K562 (cell line): Measurements from ENCODE around the gene CAPRIN1. TPM values are rescaled to one million over a fixed set of nuclear protein-coding genes. Genes with fewer than 3 reads are reported as not detected.
A peak's percentile ranks its signal among the peaks of the same experiment; 100 is the strongest.

Experiments used
- MAFG ChIP-seq: fragments of 450-650 bp; conservative IDR thresholded peaks from 2 replicates; pipeline ENCODE4 v1.6.1; 2016; ENCODE audit warnings: missing genetic modification characterization, missing compliant biosample characterization
- NBN ChIP-seq: fragments of 450-650 bp; IDR thresholded peaks from 2 replicates; pipeline ENCODE4 v1.6.1; 2016; ENCODE audit warnings: low read depth, mild to moderate bottlenecking
- NR2C2 ChIP-seq, 2 experiments: fragments of 200-800 bp in 1 of 2; sonication (Bioruptor generic) in 1 of 2; sonication (generic) in 1 of 2; formaldehyde crosslinking in 1 of 2; IDR thresholded peaks; 2 replicates each; pipeline versions ENCODE4 v1.6.1 to v1.8.0; 2016 to 2022; ENCODE audit warnings: mild to moderate bottlenecking in 1 of 2, missing compliant biosample characterization in 1 of 2, missing genetic modification characterization in 1 of 2, missing genetic modification reagents in 1 of 2
- PHB ChIP-seq: fragments of 250-450 bp; sonication (Bioruptor Pico); IDR thresholded peaks from 2 replicates; pipeline ENCODE4 v1.5.0; 2021
- TCF3 ChIP-seq: sonication (generic); formaldehyde crosslinking; IDR thresholded peaks from 2 replicates; pipeline ENCODE4 v1.4.0; 2020; ENCODE audit warnings: mild to moderate bottlenecking, missing genetic modification reagents
- ZFPM2 ChIP-seq: fragments of 250-450 bp; sonication (Bioruptor Pico); IDR thresholded peaks from 2 replicates; pipeline ENCODE4 v1.5.1; 2022; ENCODE audit warnings: mild to moderate bottlenecking
- ZNF146 ChIP-seq: IDR thresholded peaks from one replicate; pipeline ENCODE4 v1.6.1; 2018; ENCODE audit warnings: missing compliant biosample characterization; ENCODE audit not compliant: unreplicated experiment
- ZNF436 ChIP-seq: fragments of 250-450, 450-650 bp; sonication (Bioruptor Pico); formaldehyde crosslinking; IDR thresholded peaks from 2 replicates; pipeline ENCODE4 v1.7.0; 2020; ENCODE audit warnings: mild to moderate bottlenecking
- polyA plus RNA-seq, 8 experiments: library from polyadenylated mRNA; depleted of rRNA in 4 of 8; stranded (reverse) in 5 of 8; unstranded in 3 of 8; fragments of >200 nt; fragmentation: Nextera tagmentation in 2 of 8; fragmentation: Illumina TruSeq in 1 of 8; extraction: Ambion mirVana in 2 of 8; extraction: Trizol in 1 of 8; gene quantifications; 2 replicates each; pipeline versions ENCODE4 v1.2.1 to v1.2.3, GENCODE V29; 2011 to 2014; ENCODE audit warnings: inconsistent platforms in 1 of 8, missing spikeins in 1 of 8
- total RNA-seq, 7 experiments: library from RNA; depleted of rRNA in 6 of 7; stranded (reverse); fragments of >200 nt in 6 of 7; fragmentation: Illumina TruSeq in 2 of 7; extraction: Trizol in 2 of 7; gene quantifications; 2 replicates each; pipeline versions ENCODE4 v1.2.1 to v1.2.3, GENCODE V29; 2011 to 2021; ENCODE audit warnings: low replicate concordance in 1 of 7
- TF ChIP-seq, protein P1 (sequence below): sonication (generic); formaldehyde crosslinking; IDR thresholded peaks from 2 replicates; pipeline ENCODE4 v1.8.0; 2022; ENCODE audit warnings: mild to moderate bottlenecking, missing genetic modification reagents
- TF ChIP-seq, protein P2 (sequence below): fragments of 250-450 bp; sonication (Bioruptor Pico); IDR thresholded peaks from 2 replicates; pipeline ENCODE4 v1.5.0; 2022; ENCODE audit warnings: mild to moderate bottlenecking
- TF ChIP-seq, protein P3 (sequence below): fragments of 200-800 bp; sonication (Bioruptor generic); IDR thresholded peaks from 2 replicates; pipeline ENCODE4 v1.6.1; 2016; ENCODE audit warnings: missing genetic modification characterization, missing compliant biosample characterization
- TF ChIP-seq, protein P4 (sequence below): fragments of 450-650 bp; IDR thresholded peaks from 2 replicates; pipeline ENCODE4 v1.6.1; 2016; ENCODE audit warnings: borderline replicate concordance

The CAPRIN1 gene
- total and polyA plus RNA-seq, 9 of the 15 experiments (the other 6 are each of a cell fraction or from before 2014, with no cell fraction given): 49.6 to 271 (median 244) TPM

DNA sequence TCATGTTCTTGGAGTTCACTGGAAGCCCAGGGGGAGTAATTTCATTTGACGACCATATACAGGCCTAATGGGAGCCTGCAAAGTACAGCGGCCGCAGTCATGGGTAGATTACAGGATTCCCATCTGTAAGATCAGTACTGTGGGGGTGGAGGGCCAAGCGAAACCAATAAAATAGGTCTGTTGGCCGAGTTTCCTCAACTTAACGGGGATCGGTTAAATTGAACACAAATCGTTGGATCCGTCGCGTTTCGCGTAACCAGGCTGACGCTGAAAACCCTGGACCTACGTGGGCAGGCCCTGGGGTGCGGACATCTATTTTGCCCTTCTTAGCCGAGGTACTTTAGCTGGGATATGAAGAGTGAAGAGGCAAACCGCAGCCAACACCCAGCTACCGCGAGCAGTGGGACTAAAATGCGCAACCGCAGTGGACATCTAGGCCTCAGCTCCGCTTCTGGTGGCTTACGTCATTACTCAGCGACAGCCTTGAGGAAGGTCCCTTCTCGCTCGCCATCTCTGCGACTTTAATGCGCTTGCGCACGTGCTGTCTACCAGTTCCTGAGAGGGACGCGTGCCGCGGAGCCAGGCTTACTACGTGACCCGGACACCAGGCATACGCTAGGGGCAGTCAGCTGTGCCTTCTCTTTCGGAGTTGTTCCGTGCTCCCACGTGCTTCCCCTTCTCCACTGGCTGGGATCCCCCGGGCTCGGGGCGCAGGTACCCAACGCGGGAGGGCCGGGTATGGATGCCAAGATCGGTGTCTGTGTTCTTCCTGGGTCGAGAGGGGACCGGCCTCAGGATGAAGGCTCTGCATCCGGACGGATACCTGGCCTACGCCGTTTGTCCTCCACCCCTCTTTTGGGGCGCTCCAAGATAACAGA is 53.8 kb downstream of the CAPRIN1 start, which contains the start of gene NAT10 (continued):
- TF ChIP-seq ZFPM2: peak; percentile 91; the same call in 1 of the 2 replicates
- TF ChIP-seq, protein P1, sequence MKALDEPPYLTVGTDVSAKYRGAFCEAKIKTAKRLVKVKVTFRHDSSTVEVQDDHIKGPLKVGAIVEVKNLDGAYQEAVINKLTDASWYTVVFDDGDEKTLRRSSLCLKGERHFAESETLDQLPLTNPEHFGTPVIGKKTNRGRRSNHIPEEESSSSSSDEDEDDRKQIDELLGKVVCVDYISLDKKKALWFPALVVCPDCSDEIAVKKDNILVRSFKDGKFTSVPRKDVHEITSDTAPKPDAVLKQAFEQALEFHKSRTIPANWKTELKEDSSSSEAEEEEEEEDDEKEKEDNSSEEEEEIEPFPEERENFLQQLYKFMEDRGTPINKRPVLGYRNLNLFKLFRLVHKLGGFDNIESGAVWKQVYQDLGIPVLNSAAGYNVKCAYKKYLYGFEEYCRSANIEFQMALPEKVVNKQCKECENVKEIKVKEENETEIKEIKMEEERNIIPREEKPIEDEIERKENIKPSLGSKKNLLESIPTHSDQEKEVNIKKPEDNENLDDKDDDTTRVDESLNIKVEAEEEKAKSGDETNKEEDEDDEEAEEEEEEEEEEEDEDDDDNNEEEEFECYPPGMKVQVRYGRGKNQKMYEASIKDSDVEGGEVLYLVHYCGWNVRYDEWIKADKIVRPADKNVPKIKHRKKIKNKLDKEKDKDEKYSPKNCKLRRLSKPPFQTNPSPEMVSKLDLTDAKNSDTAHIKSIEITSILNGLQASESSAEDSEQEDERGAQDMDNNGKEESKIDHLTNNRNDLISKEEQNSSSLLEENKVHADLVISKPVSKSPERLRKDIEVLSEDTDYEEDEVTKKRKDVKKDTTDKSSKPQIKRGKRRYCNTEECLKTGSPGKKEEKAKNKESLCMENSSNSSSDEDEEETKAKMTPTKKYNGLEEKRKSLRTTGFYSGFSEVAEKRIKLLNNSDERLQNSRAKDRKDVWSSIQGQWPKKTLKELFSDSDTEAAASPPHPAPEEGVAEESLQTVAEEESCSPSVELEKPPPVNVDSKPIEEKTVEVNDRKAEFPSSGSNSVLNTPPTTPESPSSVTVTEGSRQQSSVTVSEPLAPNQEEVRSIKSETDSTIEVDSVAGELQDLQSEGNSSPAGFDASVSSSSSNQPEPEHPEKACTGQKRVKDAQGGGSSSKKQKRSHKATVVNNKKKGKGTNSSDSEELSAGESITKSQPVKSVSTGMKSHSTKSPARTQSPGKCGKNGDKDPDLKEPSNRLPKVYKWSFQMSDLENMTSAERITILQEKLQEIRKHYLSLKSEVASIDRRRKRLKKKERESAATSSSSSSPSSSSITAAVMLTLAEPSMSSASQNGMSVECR (CRISPR knock-in tag): peak; percentile 98
- no peak for TF ChIP-seq ZNF146 (CRISPR knock-in tag)
- peak; percentile 9 for TF ChIP-seq TCF3 (CRISPR knock-in tag)
- no peak for TF ChIP-seq MAFG (tag)
- TF ChIP-seq, protein P2, sequence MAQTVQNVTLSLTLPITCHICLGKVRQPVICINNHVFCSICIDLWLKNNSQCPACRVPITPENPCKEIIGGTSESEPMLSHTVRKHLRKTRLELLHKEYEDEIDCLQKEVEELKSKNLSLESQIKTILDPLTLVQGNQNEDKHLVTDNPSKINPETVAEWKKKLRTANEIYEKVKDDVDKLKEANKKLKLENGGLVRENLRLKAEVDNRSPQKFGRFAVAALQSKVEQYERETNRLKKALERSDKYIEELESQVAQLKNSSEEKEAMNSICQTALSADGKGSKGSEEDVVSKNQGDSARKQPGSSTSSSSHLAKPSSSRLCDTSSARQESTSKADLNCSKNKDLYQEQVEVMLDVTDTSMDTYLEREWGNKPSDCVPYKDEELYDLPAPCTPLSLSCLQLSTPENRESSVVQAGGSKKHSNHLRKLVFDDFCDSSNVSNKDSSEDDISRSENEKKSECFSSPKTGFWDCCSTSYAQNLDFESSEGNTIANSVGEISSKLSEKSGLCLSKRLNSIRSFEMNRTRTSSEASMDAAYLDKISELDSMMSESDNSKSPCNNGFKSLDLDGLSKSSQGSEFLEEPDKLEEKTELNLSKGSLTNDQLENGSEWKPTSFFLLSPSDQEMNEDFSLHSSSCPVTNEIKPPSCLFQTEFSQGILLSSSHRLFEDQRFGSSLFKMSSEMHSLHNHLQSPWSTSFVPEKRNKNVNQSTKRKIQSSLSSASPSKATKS: no peak
- TF ChIP-seq, protein P3, sequence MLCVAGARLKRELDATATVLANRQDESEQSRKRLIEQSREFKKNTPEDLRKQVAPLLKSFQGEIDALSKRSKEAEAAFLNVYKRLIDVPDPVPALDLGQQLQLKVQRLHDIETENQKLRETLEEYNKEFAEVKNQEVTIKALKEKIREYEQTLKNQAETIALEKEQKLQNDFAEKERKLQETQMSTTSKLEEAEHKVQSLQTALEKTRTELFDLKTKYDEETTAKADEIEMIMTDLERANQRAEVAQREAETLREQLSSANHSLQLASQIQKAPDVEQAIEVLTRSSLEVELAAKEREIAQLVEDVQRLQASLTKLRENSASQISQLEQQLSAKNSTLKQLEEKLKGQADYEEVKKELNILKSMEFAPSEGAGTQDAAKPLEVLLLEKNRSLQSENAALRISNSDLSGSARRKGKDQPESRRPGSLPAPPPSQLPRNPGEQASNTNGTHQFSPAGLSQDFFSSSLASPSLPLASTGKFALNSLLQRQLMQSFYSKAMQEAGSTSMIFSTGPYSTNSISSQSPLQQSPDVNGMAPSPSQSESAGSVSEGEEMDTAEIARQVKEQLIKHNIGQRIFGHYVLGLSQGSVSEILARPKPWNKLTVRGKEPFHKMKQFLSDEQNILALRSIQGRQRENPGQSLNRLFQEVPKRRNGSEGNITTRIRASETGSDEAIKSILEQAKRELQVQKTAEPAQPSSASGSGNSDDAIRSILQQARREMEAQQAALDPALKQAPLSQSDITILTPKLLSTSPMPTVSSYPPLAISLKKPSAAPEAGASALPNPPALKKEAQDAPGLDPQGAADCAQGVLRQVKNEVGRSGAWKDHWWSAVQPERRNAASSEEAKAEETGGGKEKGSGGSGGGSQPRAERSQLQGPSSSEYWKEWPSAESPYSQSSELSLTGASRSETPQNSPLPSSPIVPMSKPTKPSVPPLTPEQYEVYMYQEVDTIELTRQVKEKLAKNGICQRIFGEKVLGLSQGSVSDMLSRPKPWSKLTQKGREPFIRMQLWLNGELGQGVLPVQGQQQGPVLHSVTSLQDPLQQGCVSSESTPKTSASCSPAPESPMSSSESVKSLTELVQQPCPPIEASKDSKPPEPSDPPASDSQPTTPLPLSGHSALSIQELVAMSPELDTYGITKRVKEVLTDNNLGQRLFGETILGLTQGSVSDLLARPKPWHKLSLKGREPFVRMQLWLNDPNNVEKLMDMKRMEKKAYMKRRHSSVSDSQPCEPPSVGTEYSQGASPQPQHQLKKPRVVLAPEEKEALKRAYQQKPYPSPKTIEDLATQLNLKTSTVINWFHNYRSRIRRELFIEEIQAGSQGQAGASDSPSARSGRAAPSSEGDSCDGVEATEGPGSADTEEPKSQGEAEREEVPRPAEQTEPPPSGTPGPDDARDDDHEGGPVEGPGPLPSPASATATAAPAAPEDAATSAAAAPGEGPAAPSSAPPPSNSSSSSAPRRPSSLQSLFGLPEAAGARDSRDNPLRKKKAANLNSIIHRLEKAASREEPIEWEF (CRISPR knock-in tag): no peak; the same call in 1 of the 2 replicates
- peak; percentile 96 for TF ChIP-seq PHB (CRISPR knock-in tag)
- TF ChIP-seq, protein P4, sequence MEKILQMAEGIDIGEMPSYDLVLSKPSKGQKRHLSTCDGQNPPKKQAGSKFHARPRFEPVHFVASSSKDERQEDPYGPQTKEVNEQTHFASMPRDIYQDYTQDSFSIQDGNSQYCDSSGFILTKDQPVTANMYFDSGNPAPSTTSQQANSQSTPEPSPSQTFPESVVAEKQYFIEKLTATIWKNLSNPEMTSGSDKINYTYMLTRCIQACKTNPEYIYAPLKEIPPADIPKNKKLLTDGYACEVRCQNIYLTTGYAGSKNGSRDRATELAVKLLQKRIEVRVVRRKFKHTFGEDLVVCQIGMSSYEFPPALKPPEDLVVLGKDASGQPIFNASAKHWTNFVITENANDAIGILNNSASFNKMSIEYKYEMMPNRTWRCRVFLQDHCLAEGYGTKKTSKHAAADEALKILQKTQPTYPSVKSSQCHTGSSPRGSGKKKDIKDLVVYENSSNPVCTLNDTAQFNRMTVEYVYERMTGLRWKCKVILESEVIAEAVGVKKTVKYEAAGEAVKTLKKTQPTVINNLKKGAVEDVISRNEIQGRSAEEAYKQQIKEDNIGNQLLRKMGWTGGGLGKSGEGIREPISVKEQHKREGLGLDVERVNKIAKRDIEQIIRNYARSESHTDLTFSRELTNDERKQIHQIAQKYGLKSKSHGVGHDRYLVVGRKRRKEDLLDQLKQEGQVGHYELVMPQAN: peak; percentile 100
- TF ChIP-seq NR2C2 (CRISPR knock-in tag; IDR thresholded peaks at IDR 0.05): peak; percentile 82; the same call in 1 of the 2 replicates
- TF ChIP-seq NR2C2 (tag; IDR thresholded peaks at IDR 0.05): peak; percentile 72; the same call in 1 of the 2 replicates
- no peak; the same call in 1 of the 2 replicates for TF ChIP-seq ZNF436
- peak; percentile 33 for TF ChIP-seq NBN
